ENCODE measurements around the gene TBL1X.
"Not testable (repeated sequence)": the region's sequence is repeated elsewhere in the genome, so short reads cannot be mapped to it uniquely, and the experiment has no call there.

TBL1X gene

GRCh38 chrX:9500584-9500983, 35.7 kb downstream of the TBL1X start:
- no peak for DNase-seq

GRCh38 chrX:9501362-9501761, 36.5 kb downstream of the TBL1X start:
- DNase-seq, result no peak

- no peak for DNase-seq
These were observed 38.4 kb downstream of the TBL1X start for GRCh38 chrX:9503261-9503660.

GRCh38 chrX:9510366-9510765, 45.5 kb downstream of the TBL1X start:
- no peak for DNase-seq

GRCh38 chrX:9510980-9511379, 46.1 kb downstream of the TBL1X start:
- DNase-seq, result no peak

- DNase-seq, result no peak
These were observed 50.6 kb downstream of the TBL1X start for GRCh38 chrX:9515489-9515888.

GRCh38 chrX:9515973-9516538, 51.2 kb downstream of the TBL1X start:
- DNase-seq, result no peak

- no peak for DNase-seq
These were observed 51.8 kb downstream of the TBL1X start for GRCh38 chrX:9516635-9517034.

GRCh38 chrX:9518051-9518450, 53.2 kb downstream of the TBL1X start:
- DNase-seq, result no peak

GRCh38 chrX:9518889-9519288, 54.0 kb downstream of the TBL1X start:
- DNase-seq, result no peak

GRCh38 chrX:9519546-9520216, 54.8 kb downstream of the TBL1X start:
- DNase-seq, result no peak

- DNase-seq, result no peak
These were observed 55.3 kb downstream of the TBL1X start for GRCh38 chrX:9520217-9520590.

- DNase-seq, result no peak
These were observed 57.7 kb downstream of the TBL1X start for GRCh38 chrX:9522378-9523155.

GRCh38 chrX:9525511-9526248, 60.8 kb downstream of the TBL1X start:
- no peak for DNase-seq

- no peak for DNase-seq
These were observed 62.1 kb downstream of the TBL1X start for GRCh38 chrX:9526965-9527364.

- no peak for DNase-seq
These were observed 63.6 kb downstream of the TBL1X start for GRCh38 chrX:9528498-9528897.

- DNase-seq, result no peak
These were observed 64.4 kb downstream of the TBL1X start for GRCh38 chrX:9529223-9529622.

GRCh38 chrX:9530848-9531274, 66.0 kb downstream of the TBL1X start:
- no peak for DNase-seq

- DNase-seq, result no peak
These were observed 67.5 kb downstream of the TBL1X start for GRCh38 chrX:9532349-9532748.

- no peak for DNase-seq
These were observed 68.8 kb downstream of the TBL1X start for GRCh38 chrX:9533611-9534010.

GRCh38 chrX:9534686-9535085, 69.8 kb downstream of the TBL1X start:
- no peak for DNase-seq

- peak; percentile 1 for DNase-seq
These were observed 70.2 kb downstream of the TBL1X start for GRCh38 chrX:9535101-9535500.

GRCh38 chrX:9536156-9536555, 71.3 kb downstream of the TBL1X start:
- DNase-seq, result not testable (repeated sequence)

- DNase-seq, result no peak
These were observed 72.9 kb downstream of the TBL1X start for GRCh38 chrX:9537781-9538180.

Measured in KG1 (cell line).